ENCODE data around the gene SEMA5A. TPM values are rescaled to one million over a fixed set of nuclear protein-coding genes. Genes with fewer than 3 reads are reported as not detected.
A peak's percentile ranks its signal among the peaks of the same experiment; 100 is the strongest.

Gene SEMA5A
- total RNA-seq, 1 experiment from 2014 or later = not detected

DNA sequence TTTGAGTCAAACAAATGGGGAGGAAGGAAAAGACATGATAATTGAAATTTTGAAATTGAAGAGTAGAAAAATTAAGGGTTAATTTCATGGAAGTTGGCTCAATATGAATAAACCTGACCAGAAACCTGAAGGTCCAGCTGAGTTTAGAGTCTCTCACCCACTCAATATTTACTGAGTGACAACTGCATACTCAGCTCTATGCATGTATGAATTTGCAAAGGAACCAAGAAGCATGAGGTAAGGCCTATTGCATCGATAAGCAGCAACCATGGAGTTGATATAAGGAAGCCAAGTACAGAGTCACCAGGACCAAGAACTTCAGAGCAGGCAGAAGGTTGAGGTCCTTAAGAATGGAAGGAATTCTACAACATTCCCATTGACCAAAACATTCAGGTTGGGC lies 163.4 kb downstream of the SEMA5A start:
- H3K27me3 ChIP-seq = no peaks in the 10 kb centered on the region
- H3K27ac ChIP-seq = no peak overlapping the region
- H3K4me1 ChIP-seq = no peaks in the 10 kb centered on the region
- H3K4me3 ChIP-seq = no peak overlapping the region
- H3K9me3 ChIP-seq (replicated peaks) = no peaks in the 10 kb centered on the region
- no peaks in the 10 kb centered on the region for H3K36me3 ChIP-seq
- no peak for DNase-seq

DNA sequence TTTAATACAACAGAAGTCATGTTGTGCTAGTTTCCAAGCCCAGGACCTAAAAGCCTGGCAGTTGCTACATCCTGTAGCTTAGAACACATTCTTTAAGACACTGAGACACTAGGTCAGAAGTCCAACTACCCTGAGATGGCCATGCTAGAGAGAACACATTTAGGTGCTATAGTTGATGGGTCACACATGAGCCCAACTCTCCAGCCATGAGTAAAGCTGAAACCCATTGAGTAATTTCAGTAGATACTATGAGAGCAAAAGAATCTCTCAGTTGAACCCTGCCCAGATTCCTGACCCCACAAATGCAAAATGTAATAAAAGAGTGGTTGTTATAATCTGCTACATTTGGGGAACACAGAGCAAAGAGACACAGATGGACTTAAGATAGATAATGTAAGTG lies 164.4 kb downstream of the SEMA5A start:
- DNase-seq = no peak
- no peaks in the 10 kb centered on the region for H3K27me3 ChIP-seq
- H3K9me3 ChIP-seq (replicated peaks) = no peaks in the 10 kb centered on the region
- H3K36me3 ChIP-seq = no peaks in the 10 kb centered on the region
- no peaks in the 10 kb centered on the region for H3K4me1 ChIP-seq
- H3K27ac ChIP-seq = no peak overlapping the region
- H3K4me3 ChIP-seq = no peak overlapping the region

DNA sequence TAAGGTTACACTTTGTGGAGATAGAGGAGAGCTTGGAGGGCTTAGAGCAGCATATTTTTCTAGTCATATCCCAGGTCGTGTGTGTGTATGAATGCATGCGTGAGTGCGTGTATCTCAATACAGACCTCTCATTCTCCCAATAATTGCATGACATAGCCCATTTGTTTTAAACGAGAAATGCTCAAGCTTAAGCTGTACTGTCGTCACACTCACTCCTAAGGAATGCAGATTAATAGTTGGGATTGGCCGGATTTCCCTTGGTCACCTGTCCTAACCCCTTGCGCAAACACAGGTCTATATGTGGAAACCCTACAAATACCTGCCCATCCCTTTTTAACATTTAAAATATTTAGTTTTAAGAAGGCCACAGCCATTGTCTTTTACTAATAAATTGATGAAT lies 165.8 kb downstream of the SEMA5A start:
- DNase-seq = no peak
- Histone ChIP-seq H3K27me3 (no peaks in the 10 kb centered on the region), H3K27ac (no peak overlapping the region), H3K4me3 (no peak overlapping the region), H3K4me1 (no peaks in the 10 kb centered on the region), H3K9me3 (replicated peaks) (no peaks in the 10 kb centered on the region), H3K36me3 (no peaks in the 10 kb centered on the region)

DNA sequence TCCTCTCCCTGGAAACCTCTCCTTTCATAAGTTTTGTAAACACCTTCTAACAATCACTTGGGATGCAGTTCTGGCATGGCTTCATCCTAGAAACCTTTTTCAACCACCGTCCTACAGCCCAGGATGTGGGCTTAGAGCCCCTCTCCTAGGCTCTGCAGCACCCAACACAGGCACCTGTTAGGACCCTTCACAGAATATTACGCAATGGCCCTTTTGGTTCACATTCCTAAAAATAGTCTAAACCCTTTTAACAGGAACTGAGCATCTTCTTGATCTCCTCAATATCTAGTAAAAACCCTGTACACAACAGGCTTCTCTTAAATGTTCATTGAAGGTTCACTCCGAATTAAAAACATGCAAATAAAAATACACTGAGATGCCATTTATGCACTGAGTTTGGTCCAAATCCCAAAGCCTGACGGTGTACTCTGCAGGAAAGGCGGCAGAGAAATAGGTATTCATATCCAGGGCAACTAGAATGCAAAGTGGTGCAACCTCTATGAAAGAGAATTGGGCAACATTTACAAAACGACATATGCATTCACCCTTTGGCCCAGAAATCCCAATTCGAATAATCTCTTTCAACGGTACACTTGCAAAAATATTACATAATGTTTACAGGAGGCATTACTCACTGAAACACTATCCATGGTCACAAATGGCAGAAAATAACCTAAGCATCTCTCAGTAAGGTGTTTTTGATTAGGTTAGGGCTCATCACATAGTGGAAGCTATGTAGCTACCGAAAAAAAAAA lies 169.3 kb downstream of the SEMA5A start:
- no peaks in the 10 kb centered on the region for H3K4me1 ChIP-seq
- DNase-seq = no peak
- no peaks in the 10 kb centered on the region for H3K9me3 ChIP-seq (replicated peaks)
- H3K36me3 ChIP-seq = no peaks in the 10 kb centered on the region
- H3K27me3 ChIP-seq = no peaks in the 10 kb centered on the region
- H3K4me3 ChIP-seq = no peak overlapping the region
- H3K27ac ChIP-seq = no peak overlapping the region

DNA sequence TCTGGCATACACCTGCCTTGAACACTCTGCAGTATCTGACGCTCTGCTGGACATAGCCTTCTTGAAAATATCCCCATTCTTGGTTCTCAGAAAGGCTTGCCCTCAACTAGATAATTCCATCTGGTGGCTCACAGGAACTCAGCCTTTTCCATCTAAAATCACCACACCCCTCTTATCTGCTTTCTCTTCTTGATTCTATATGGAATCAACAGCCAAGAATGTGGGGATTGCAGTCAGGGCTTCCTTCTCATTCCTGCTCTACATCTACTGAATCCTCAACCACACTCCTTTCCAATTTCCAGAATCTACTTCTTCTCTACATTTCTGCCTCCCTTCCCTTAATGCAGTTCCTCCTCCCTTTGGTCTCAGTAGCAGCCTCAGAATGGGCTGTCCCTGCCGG lies 170.1 kb downstream of the SEMA5A start:
- H3K27me3 ChIP-seq = no peaks in the 10 kb centered on the region
- no peaks in the 10 kb centered on the region for H3K9me3 ChIP-seq (replicated peaks)
- H3K4me3 ChIP-seq = no peak overlapping the region
- H3K4me1 ChIP-seq = no peaks in the 10 kb centered on the region
- H3K27ac ChIP-seq = no peak overlapping the region
- DNase-seq = no peak
- no peaks in the 10 kb centered on the region for H3K36me3 ChIP-seq

DNA sequence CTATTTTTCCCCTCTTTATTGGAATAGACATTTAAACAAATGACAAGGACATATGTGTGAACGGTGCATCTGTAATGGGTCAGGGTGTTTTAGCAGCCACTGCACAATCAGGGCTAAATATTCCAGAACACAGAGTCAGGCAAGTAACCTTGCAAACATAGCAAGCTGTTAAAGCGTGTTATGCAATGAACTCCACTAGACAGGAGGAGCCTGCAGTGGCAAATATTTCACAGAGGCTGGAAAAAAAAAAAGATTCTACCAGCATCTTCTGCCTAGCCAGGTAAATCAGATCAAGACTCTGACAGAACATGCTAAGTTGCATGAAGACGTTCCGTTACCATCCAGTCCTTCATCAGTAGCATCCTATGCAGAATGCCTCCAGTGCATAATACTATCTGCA lies 171.8 kb downstream of the SEMA5A start:
- Histone ChIP-seq H3K4me1 (no peaks in the 10 kb centered on the region), H3K36me3 (no peaks in the 10 kb centered on the region), H3K27ac (no peak overlapping the region), H3K9me3 (replicated peaks) (no peaks in the 10 kb centered on the region), H3K4me3 (no peak overlapping the region), H3K27me3 (no peaks in the 10 kb centered on the region)
- no peak for DNase-seq

DNA sequence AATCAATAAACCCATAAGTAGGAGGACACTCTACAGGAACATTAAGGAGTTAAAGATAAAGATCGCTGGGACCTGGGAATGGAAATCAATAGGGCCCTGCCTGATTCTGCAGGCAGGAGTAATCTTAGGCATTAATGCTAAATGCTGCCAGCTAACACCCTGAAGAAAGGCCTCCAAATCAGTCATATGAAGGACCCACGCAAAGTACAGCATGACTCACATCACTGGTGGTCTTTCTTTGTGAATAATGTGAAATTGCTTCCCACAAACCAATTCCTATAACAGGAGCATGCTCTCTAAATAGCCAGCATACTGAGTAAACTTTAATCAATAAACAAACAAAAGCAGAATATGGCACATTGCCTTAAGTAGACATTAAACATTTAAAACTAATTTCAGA lies 172.3 kb downstream of the SEMA5A start:
- Histone ChIP-seq H3K4me1 (no peaks in the 10 kb centered on the region), H3K4me3 (no peak overlapping the region), H3K36me3 (no peaks in the 10 kb centered on the region), H3K27me3 (no peaks in the 10 kb centered on the region), H3K9me3 (replicated peaks) (no peaks in the 10 kb centered on the region), H3K27ac (no peak overlapping the region)
- DNase-seq = no peak

DNA sequence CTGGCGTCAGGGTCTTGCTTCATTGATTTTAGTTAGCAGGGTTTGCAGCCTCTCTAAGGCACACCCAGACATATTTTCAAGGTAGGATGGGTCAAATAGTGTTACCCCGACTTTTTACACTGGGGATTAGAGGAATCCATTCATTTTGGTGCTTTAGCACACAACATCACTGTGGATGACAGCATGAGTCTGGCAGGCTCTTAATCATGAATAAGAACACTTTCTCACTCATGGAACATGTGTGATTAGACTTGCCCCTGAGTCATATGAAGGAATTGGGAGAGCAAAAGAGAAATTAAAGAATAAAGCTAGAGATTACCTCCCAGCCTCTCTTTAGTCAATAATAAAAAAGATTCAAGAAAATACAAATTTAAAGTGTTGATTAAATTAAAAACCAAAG lies 175.6 kb downstream of the SEMA5A start:
- Histone ChIP-seq H3K4me3 (no peak overlapping the region), H3K27me3 (no peaks in the 10 kb centered on the region), H3K9me3 (replicated peaks) (no peaks in the 10 kb centered on the region), H3K27ac (no peak overlapping the region), H3K4me1 (no peaks in the 10 kb centered on the region), H3K36me3 (no peaks in the 10 kb centered on the region)
- no peak for DNase-seq

DNA sequence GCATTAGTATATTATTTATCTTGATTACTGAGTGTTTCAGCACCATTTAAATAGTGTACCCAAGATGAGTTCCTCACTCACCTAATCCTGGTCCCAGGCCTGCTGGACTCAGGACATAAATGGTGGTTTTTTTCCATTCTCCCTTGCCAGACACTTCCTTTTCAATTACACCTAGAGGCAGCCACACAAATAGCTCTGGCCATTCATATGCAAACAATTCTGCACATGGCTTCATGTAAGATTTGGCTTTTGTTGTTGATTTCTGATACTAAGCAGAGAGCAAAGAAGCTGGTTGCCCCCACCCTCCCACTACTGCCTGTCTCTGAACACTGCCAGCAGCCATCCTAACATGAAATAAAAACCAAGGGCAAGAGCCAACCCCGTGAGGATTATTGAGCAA lies 180.4 kb downstream of the SEMA5A start:
- Histone ChIP-seq H3K9me3 (replicated peaks) (no peaks in the 10 kb centered on the region), H3K27ac (no peak overlapping the region), H3K4me1 (no peaks in the 10 kb centered on the region), H3K4me3 (no peak overlapping the region), H3K36me3 (no peaks in the 10 kb centered on the region), H3K27me3 (no peaks in the 10 kb centered on the region)
- DNase-seq = no peak

DNA sequence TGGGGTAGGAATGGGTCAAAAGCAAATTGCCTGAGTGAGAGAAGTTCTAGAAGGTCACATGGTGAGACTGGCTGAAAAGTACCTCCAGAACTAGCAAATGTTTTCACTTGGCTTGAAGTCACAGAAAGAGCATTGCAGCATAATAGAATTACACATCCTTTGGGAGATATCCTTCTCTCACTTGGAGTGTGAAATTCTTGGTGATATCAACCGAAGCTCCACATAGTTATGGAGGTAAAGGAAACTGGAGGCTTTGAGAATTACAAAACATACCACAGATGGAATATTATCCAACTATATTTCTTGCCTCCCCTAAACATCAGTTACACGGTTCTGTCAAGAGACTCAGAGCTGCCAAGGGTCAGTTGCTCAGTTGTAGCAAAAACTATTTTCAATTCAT lies 182.4 kb downstream of the SEMA5A start:
- Histone ChIP-seq H3K36me3 (no peaks in the 10 kb centered on the region), H3K27me3 (no peaks in the 10 kb centered on the region), H3K4me1 (no peaks in the 10 kb centered on the region), H3K4me3 (no peak overlapping the region), H3K27ac (no peak overlapping the region), H3K9me3 (replicated peaks) (no peaks in the 10 kb centered on the region)
- DNase-seq = no peak

DNA sequence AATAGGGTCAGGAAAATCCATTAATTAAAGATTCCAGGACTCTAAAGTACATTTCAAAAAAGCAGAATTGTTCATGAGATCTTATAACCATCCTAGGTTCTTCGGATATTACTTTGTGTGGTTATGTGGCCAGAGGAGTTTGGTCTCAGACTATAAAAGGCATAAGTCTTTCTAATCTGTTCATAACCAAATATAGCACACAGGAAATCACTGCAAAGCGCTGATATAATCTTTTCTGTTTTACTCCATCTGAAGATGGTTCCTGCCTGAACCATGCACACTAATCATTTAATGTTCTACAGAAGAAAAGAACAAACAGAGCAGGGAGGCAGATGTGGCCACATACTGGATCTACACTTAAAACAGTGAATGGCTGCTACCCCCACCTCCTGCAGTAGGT lies 182.8 kb downstream of the SEMA5A start:
- H3K27me3 ChIP-seq = no peaks in the 10 kb centered on the region
- no peaks in the 10 kb centered on the region for H3K9me3 ChIP-seq (replicated peaks)
- no peaks in the 10 kb centered on the region for H3K36me3 ChIP-seq
- no peaks in the 10 kb centered on the region for H3K4me1 ChIP-seq
- DNase-seq = no peak
- H3K27ac ChIP-seq = no peak overlapping the region
- no peak overlapping the region for H3K4me3 ChIP-seq

DNA sequence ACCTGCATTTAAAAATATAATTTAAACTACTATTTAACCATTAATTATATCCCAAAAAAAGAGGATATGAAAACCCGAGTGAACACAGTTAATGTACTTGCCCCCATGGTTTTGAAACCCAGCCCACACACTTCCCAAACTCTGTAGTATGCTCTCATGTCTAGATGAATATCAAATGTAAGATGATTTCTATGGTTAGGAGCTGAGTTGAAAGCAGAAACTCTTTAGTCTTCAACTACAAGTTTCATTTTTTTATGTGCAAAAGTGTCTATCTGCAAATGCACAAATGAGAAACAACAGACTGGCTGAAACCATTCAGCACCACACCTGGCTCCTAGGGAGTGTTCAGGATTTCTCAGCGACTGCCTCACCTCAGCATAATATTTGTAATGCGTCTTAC lies 183.3 kb downstream of the SEMA5A start:
- H3K4me1 ChIP-seq = no peaks in the 10 kb centered on the region
- no peaks in the 10 kb centered on the region for H3K36me3 ChIP-seq
- H3K27ac ChIP-seq = no peak overlapping the region
- DNase-seq = no peak
- no peaks in the 10 kb centered on the region for H3K9me3 ChIP-seq (replicated peaks)
- no peak overlapping the region for H3K4me3 ChIP-seq
- H3K27me3 ChIP-seq = no peaks in the 10 kb centered on the region

DNA sequence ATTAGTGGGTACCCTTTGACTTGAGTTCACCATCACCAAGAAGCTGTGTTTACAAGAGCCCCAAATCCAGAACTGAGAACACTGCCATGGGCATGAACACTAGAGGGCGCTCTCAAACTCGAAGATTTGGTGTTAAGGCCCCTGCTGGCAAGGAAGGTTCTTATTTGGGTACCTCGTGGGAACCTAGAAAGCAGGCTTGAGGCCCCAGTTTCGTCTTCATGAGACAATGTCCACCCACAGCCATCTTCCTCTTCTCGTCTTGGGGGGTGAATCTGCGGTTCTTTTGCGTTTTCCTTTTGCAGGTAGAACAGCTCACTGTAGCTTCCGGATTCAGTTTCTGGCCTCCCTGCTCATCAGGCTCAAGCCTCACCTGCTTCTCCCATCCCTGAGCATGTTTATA lies 184.0 kb downstream of the SEMA5A start:
- H3K36me3 ChIP-seq = no peaks in the 10 kb centered on the region

DNA sequence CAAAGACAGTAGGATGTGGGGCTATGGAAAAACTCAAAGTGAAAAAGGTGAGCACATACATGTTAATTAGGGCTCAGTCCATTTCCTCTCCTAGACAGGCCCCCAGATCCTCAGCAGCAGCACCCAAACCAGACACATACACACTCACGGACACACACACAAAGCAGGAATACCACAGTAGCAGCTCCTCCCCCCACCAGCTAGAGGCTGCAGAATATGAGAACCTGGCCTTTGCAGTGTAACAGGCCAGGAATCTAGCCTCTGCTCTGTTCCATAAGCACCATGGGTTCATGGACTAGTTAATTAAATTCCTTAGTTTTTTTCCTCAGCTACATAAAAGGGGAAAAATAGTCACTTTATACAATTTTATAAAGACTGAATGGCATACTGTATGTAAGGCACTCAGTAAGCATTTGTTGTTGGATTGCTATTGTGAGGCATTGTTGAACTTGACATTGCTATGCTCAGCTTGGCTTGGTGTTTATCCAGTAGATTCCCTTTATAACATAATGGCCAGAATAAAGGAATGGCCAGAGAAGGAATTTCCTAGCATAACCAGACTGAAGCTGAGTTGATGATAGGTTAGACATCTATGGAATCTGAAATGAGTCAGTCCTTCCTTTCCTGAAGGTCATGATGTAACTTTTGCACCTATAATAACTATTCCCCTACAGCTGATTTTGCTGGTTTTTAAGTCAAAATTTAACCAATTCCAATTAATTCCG lies 186.8 kb downstream of the SEMA5A start:
- no peaks in the 10 kb centered on the region for H3K9me3 ChIP-seq (replicated peaks)
- H3K27me3 ChIP-seq = no peaks in the 10 kb centered on the region
- no peak overlapping the region for H3K4me3 ChIP-seq
- no peak for DNase-seq
- H3K27ac ChIP-seq = no peak overlapping the region
- H3K36me3 ChIP-seq = no peaks in the 10 kb centered on the region
- H3K4me1 ChIP-seq = no peaks in the 10 kb centered on the region

More for the DNA sequence above, 184.0 kb downstream of the SEMA5A start:
- Histone ChIP-seq H3K27ac (no peak overlapping the region), H3K4me3 (no peak overlapping the region), H3K27me3 (no peaks in the 10 kb centered on the region), H3K4me1 (no peaks in the 10 kb centered on the region), H3K9me3 (replicated peaks) (no peaks in the 10 kb centered on the region)
- DNase-seq = peak; percentile 15 to 63

DNA sequence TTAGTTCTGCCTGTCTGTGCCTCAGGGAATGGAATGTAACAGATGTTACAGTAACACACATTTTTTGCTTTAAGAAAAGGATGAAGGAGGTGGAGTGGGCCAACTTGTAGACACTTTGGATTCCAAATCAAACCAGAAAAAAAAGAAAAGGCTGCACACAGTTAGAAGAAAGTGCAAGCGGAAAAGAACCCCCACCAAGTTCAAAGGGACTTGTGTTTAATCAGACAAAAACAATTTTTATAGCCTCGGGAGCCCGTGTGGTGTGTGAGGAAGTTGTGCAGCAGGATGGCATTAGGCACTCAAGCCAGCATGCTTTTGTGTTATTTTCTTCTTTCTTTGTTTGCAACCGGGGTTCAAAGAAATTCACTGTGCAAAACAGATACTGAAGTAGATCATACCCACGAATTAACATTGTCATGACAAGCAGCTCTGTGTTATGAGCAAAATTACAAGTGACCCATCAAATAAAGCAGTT lies 189.5 kb downstream of the SEMA5A start:
- no peaks in the 10 kb centered on the region for H3K4me1 ChIP-seq
- H3K36me3 ChIP-seq = no peaks in the 10 kb centered on the region
- no peak overlapping the region for H3K27ac ChIP-seq
- no peak overlapping the region for H3K4me3 ChIP-seq
- no peaks in the 10 kb centered on the region for H3K27me3 ChIP-seq
- H3K9me3 ChIP-seq (replicated peaks) = no peaks in the 10 kb centered on the region
- no peak for DNase-seq
